HepG2 (cell line): ENCODE measurements around the gene PIM3. TPM values are rescaled to one million over a fixed set of nuclear protein-coding genes. Genes with fewer than 3 reads are reported as not detected.

Experiments used
- AKNA ChIP-seq: sonication (generic); formaldehyde crosslinking; IDR thresholded peaks from 2 replicates; pipeline ENCODE4 v1.4.0; 2020; ENCODE audit warnings: missing genetic modification reagents, borderline replicate concordance
- BORCS8-MEF2B ChIP-seq: sonication (generic); formaldehyde crosslinking; IDR thresholded peaks from 2 replicates; pipeline ENCODE4 v1.8.0; 2022; ENCODE audit warnings: mild to moderate bottlenecking, missing genetic modification reagents
- CTCF ChIP-seq: sonication (generic); formaldehyde crosslinking; IDR thresholded peaks from 2 replicates; pipeline ENCODE4 v1.5.0; 2020; ENCODE audit warnings: mild to moderate bottlenecking, missing genetic modification reagents, moderate library complexity
- GABPB1 ChIP-seq: IDR thresholded peaks from 2 replicates; pipeline ENCODE4 v1.6.1; 2016; ENCODE audit warnings: mild to moderate bottlenecking, missing genetic modification reagents, moderate library complexity, missing compliant biosample characterization
- GLI4 ChIP-seq: sonication (generic); formaldehyde crosslinking; IDR thresholded peaks from 2 replicates; pipeline ENCODE4 v1.5.1; 2020; ENCODE audit warnings: missing genetic modification reagents, mild to moderate bottlenecking, moderate library complexity, borderline replicate concordance
- HDAC1 ChIP-seq: sonication (generic); formaldehyde crosslinking; IDR thresholded peaks from 2 replicates; pipeline ENCODE4 v1.5.1; 2020; ENCODE audit warnings: mild to moderate bottlenecking, missing genetic modification reagents
- HMG20A ChIP-seq: IDR thresholded peaks from 2 replicates; pipeline ENCODE4 v1.6.1; 2016; ENCODE audit warnings: borderline replicate concordance
- MXD1 ChIP-seq: sonication (generic); formaldehyde crosslinking; IDR thresholded peaks from 2 replicates; pipeline ENCODE4 v1.4.0; 2020; ENCODE audit warnings: mild to moderate bottlenecking, missing genetic modification reagents
- PRMT3 ChIP-seq: sonication (generic); formaldehyde crosslinking; IDR thresholded peaks from 2 replicates; pipeline ENCODE4 v1.8.1; 2022; ENCODE audit warnings: low read depth, mild to moderate bottlenecking, moderate library complexity, missing genetic modification reagents, borderline replicate concordance
- RBFOX2 ChIP-seq: fragments of 200-400 bp; formaldehyde crosslinking; IDR thresholded peaks from 2 replicates; pipeline ENCODE4 v1.6.1; 2017; ENCODE audit warnings: low read depth, mild to moderate bottlenecking, low read length
- SMAD9 ChIP-seq: sonication (generic); formaldehyde crosslinking; IDR thresholded peaks from 2 replicates; pipeline ENCODE4 v1.5.1; 2020; ENCODE audit warnings: mild to moderate bottlenecking, missing genetic modification reagents
- SNAPC2 ChIP-seq: sonication (generic); formaldehyde crosslinking; IDR thresholded peaks from 2 replicates; pipeline ENCODE4 v1.8.1; 2022; ENCODE audit warnings: mild to moderate bottlenecking, missing genetic modification reagents
- SSRP1 ChIP-seq: IDR thresholded peaks from 2 replicates; pipeline ENCODE4 v1.6.1; 2016; ENCODE audit warnings: control low read depth
- ZBTB38 ChIP-seq: sonication (generic); formaldehyde crosslinking; IDR thresholded peaks from 2 replicates; pipeline ENCODE4 v1.5.1; 2020; ENCODE audit warnings: mild to moderate bottlenecking, missing genetic modification reagents
- ZFP91 ChIP-seq: sonication (generic); formaldehyde crosslinking; IDR thresholded peaks from 2 replicates; pipeline ENCODE4 v1.9.0; 2022; ENCODE audit warnings: missing genetic modification reagents, mild to moderate bottlenecking, borderline replicate concordance
- ZNF124 ChIP-seq: sonication (generic); formaldehyde crosslinking; IDR thresholded peaks from 2 replicates; pipeline ENCODE4 v1.4.0; 2020; ENCODE audit warnings: missing genetic modification reagents
- ZNF292 ChIP-seq: sonication (generic); formaldehyde crosslinking; IDR thresholded peaks from 2 replicates; pipeline ENCODE4 v1.8.1; 2022; ENCODE audit warnings: mild to moderate bottlenecking, low read depth, missing genetic modification reagents, borderline replicate concordance
- ZNF451 ChIP-seq: sonication (generic); formaldehyde crosslinking; IDR thresholded peaks from 2 replicates; pipeline ENCODE4 v1.5.0; 2020; ENCODE audit warnings: mild to moderate bottlenecking, missing genetic modification reagents
- ZNF747 ChIP-seq: sonication (generic); formaldehyde crosslinking; IDR thresholded peaks from 2 replicates; pipeline ENCODE4 v1.8.1; 2023; ENCODE audit warnings: missing genetic modification reagents, mild to moderate bottlenecking, borderline replicate concordance
- polyA plus RNA-seq, 8 experiments: library from polyadenylated mRNA; depleted of rRNA in 3 of 8; stranded (reverse) in 7 of 8; unstranded in 1 of 8; fragments of >200 nt; fragmentation: Illumina TruSeq in 4 of 8; extraction: Trizol in 4 of 8; gene quantifications; 2 replicates each; pipeline versions ENCODE4 v1.2.1 to v1.2.3, GENCODE V29; 2011 to 2016; ENCODE audit warnings: low read depth in 4 of 8, missing spikeins in 1 of 8, mixed read lengths in 1 of 8; ENCODE audit not compliant: insufficient read depth in 1 of 8
- total RNA-seq, 5 experiments: library from RNA; depleted of rRNA; stranded (reverse); fragments of >200 nt; fragmentation: Illumina TruSeq; extraction: Trizol; gene quantifications; 2 replicates each; pipeline ENCODE4 v1.2.3, GENCODE V29; 2016; ENCODE audit warnings: low read depth in 1 of 5

The PIM3 gene
- total and polyA plus RNA-seq, 2 of the 13 experiments (the other 11 are each of a cell fraction or from before 2014, with no cell fraction given): 21.6 to 31.2 TPM

- TF ChIP-seq GLI4 (CRISPR knock-in tag) (no peak), SNAPC2 (CRISPR knock-in tag) (peak; percentile 32; the same call in 1 of the 2 replicates), ZNF747 (CRISPR knock-in tag) (peak; percentile 46; the same call in 1 of the 2 replicates), HMG20A (CRISPR knock-in tag) (no peak), ZBTB38 (peak; percentile 51), SMAD9 (CRISPR knock-in tag) (no peak), CTCF (CRISPR knock-in tag) (0 out of 2 replicates have a peak, but pooled peaks have one; percentile 1), AKNA (CRISPR knock-in tag) (no peak), ZNF451 (CRISPR knock-in tag) (peak; percentile 53; the same call in 1 of the 2 replicates), RBFOX2 (peak; percentile 88), SSRP1 (0 out of 2 replicates have a peak, but pooled peaks have one; percentile 25), BORCS8-MEF2B (peak; percentile 38; the same call in 1 of the 2 replicates), MXD1 (CRISPR knock-in tag) (peak; percentile 72; the same call in 1 of the 2 replicates), ZFP91 (CRISPR knock-in tag) (peak; percentile 31; the same call in 1 of the 2 replicates), HDAC1 (CRISPR knock-in tag) (peak; percentile 20; the same call in 1 of the 2 replicates), ZNF124 (no peak), PRMT3 (CRISPR knock-in tag) (peak; percentile 11; the same call in 1 of the 2 replicates), GABPB1 (CRISPR knock-in tag) (no peak; the same call in 1 of the 2 replicates), ZNF292 (CRISPR knock-in tag) (0 out of 2 replicates have a peak, but pooled peaks have one; percentile 12)
Observed at GRCh38 chr22:49962751-49963646, 2.4 kb downstream of the PIM3 start (continued).
